ENCODE data around the gene SHISA9.
A peak's percentile ranks its signal among the peaks of the same experiment; 100 is the strongest.

The SHISA9 gene

GRCh38 chr16:13083681-13084080 lies 182.3 kb downstream of the SHISA9 start:
- no peak for DNase-seq

- DNase-seq: no peak
These were observed 182.9 kb downstream of the SHISA9 start for GRCh38 chr16:13084331-13084730.

- DNase-seq: no peak
These were observed 192.3 kb downstream of the SHISA9 start for GRCh38 chr16:13093661-13094060.

GRCh38 chr16:13095061-13095460 lies 193.7 kb downstream of the SHISA9 start:
- DNase-seq: no peak

GRCh38 chr16:13098536-13098935 lies 197.1 kb downstream of the SHISA9 start:
- no peak for DNase-seq

GRCh38 chr16:13099822-13100221 lies 198.4 kb downstream of the SHISA9 start:
- DNase-seq: no peak

- DNase-seq: no peak
These were observed 199.6 kb downstream of the SHISA9 start for GRCh38 chr16:13100970-13101369.

GRCh38 chr16:13101828-13102227 lies 200.4 kb downstream of the SHISA9 start:
- DNase-seq: no peak

- DNase-seq: no peak
These were observed 201.0 kb downstream of the SHISA9 start for GRCh38 chr16:13102401-13102800.

- no peak for DNase-seq
These were observed 202.6 kb downstream of the SHISA9 start for GRCh38 chr16:13103831-13104530.

GRCh38 chr16:13104772-13105171 lies 203.4 kb downstream of the SHISA9 start:
- no peak for DNase-seq

- no peak for DNase-seq
These were observed 204.0 kb downstream of the SHISA9 start for GRCh38 chr16:13105427-13105826.

- no peak for DNase-seq
These were observed 205.1 kb downstream of the SHISA9 start for GRCh38 chr16:13106464-13106863.

- DNase-seq: no peak
These were observed 206.7 kb downstream of the SHISA9 start for GRCh38 chr16:13108126-13108525.

- no peak for DNase-seq
These were observed 207.8 kb downstream of the SHISA9 start for GRCh38 chr16:13109171-13109570.

- no peak for DNase-seq
These were observed 208.9 kb downstream of the SHISA9 start for GRCh38 chr16:13110124-13110796.

GRCh38 chr16:13111747-13112146 lies 210.3 kb downstream of the SHISA9 start:
- no peak for DNase-seq

- DNase-seq: no peak
These were observed 212.3 kb downstream of the SHISA9 start for GRCh38 chr16:13113741-13114140.

GRCh38 chr16:13118091-13118490 lies 216.7 kb downstream of the SHISA9 start:
- no peak for DNase-seq

- no peak for DNase-seq
These were observed 218.7 kb downstream of the SHISA9 start for GRCh38 chr16:13120091-13120490.

- DNase-seq: no peak
These were observed 219.2 kb downstream of the SHISA9 start for GRCh38 chr16:13120557-13120956.

- DNase-seq: no peak
These were observed 222.6 kb downstream of the SHISA9 start for GRCh38 chr16:13123991-13124390.

- DNase-seq: no peak
These were observed 225.7 kb downstream of the SHISA9 start for GRCh38 chr16:13127144-13127543.

GRCh38 chr16:13130586-13130985 lies 229.2 kb downstream of the SHISA9 start:
- peak; percentile 84 for DNase-seq

GRCh38 chr16:13134836-13135235 lies 233.4 kb downstream of the SHISA9 start:
- no peak for DNase-seq

Data from NCI-H526 treated with DMSO at 0.1 percent for 48 hours (cell line).